Stimulated activated CD4-positive, alpha-beta T cell treated with anti-CD3 and anti-CD28 coated beads, Interleukin-12 subunit alpha, Interleukin-12 subunit beta, amount 100 ng/mL, for 24 hours (primary cell): Measurements from ENCODE around the gene SFMBT1.

Source experiments
- DNase-seq, 2 experiments: peaks; one replicate each; pipeline ENCODE4 v3.0.0-alpha.2; 2020; ENCODE audit warnings: low read depth in 2 of 2

SFMBT1 gene

GRCh38 chr3:52920841-52921240, 125.0 kb downstream of the SFMBT1 start:
- DNase-seq = no peak

DNA sequence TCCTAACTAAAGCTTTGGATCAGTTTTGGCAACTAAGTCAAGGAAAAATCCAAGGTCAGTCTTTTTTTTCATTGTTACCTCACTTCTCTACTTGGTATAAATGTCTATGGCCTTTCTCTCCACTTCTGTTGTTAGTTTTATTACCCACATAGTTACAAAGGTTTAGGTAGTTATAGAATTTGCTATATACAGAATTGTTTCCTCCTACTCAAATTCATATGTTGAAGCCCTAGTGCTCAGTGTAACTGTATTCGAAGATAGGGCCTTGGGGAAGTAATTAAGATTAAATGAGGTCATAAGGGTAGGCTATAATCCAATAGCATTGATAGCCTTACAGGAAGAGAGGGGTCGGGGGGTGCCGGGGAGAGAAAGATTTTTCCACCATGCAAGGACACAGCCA, 128.8 kb downstream of the SFMBT1 start:
- no peak for DNase-seq

GRCh38 chr3:52915294-52915693, 130.6 kb downstream of the SFMBT1 start:
- DNase-seq = no peak

GRCh38 chr3:52912885-52913731, 132.8 kb downstream of the SFMBT1 start:
- no peak for DNase-seq

- DNase-seq = no peak
These were observed 135.1 kb downstream of the SFMBT1 start for GRCh38 chr3:52910823-52911222.

DNA sequence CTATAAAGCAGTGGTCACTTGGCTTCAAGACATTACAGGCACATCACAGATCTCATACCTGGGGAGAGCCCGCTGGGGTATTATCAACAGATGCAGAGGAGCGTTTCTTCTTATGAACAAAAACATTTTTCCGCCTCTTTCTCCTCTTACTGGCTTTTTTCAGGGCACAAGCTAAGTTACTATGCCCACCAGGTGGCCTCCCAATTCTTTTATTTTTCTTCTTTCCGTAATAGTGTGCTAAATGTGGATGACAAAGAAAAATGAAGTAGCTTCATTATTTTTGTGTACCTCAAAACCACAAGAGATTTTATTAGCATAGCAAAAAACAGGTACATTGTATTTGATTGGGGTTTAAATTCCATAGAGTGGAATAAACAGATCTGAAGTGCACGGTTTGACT, 138.4 kb downstream of the SFMBT1 start:
- no peak for DNase-seq

DNA sequence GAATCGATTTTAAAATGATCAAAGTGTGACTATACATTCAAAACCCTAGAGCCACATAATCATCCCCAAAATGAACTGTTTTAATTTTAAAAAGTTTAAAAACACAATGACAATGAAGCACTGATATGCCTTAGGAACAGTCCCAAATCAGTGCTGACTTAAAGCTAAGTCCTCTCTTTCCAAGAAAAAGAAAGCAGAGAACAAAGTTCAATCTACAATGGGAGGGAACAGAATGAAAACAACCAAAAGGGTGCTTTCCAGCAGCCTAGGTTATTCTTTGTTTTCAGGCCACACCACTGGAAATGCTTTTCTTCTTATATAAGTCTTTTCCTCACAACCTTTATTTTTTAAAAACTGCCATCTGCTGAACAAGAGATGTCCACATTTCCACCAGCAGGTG, 141.3 kb downstream of the SFMBT1 start:
- DNase-seq = no peak

DNA sequence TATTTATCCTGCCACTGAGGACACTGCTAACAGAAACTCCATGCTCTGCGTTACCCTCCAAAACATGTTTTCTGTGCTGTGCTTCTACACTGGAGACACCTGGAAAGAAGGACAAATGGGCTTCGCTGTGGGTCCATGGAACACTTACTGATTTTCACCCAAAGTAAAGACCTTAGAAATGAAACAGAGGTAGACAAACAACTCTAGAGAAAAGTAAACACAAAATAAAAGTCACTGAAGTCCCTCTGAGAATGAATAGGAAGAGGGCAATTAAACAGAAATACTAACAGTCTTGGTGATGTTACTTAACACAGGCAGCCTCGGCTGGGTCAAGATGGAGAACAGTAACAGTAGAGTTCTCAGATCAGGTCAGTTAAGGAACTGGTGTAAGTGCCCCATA, 141.9 kb downstream of the SFMBT1 start:
- DNase-seq = no peak

DNA sequence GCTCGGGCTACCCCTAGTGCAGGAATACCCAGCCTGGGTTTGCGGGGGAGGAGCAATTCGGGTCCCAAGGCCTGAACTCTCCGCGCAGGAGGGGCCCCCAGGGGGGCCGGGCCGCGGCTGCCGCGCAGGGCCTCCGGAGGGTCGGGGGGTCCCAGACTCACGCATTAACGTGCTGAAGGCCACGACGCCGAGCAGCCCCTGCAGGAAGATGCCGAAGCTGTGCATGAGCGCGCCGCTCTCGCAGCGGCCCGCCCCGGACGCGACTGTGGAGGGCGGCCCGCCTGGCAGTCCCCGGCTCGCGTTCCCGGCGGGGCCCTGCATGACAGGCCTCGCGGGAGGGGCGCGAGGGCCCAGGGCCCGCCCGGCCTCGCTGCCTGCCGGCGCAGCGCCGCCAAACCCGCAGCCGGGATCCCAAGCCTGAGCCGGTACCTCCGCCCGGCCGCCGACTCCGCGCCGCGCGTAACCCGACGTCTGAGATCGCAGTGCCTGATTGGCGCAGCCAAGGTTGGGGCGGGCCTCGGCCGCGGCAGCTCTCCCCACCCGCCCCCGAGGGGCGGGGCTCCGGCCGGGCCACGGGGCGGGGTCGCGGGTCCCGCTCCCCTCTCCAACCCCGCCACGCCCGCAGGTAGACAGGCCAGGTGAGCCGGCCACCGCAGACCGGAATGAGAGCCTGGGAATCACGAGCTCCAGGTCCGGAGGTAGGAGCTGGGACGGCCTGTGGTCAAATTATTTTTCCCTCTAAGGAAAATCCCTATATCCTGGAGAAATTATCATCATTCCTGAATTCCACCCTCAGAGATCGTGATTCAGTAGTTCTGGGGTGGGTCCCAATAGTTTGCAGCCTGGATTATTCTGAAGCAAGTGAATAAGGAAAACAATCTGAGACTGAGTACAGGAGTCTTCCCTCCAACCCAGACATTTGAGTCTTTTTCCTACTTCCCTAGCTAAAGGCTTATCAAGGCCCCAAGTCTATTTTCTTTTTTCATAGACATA, 148.4 kb downstream of the SFMBT1 start, which contains the start of gene STIMATE:
STIMATE (minus strand) TSS at position 419 of the 993 bp plus-strand sequence; CDS start at position 321, 98 bp downstream.
- peak; percentile 75 to 79 for DNase-seq

DNA sequence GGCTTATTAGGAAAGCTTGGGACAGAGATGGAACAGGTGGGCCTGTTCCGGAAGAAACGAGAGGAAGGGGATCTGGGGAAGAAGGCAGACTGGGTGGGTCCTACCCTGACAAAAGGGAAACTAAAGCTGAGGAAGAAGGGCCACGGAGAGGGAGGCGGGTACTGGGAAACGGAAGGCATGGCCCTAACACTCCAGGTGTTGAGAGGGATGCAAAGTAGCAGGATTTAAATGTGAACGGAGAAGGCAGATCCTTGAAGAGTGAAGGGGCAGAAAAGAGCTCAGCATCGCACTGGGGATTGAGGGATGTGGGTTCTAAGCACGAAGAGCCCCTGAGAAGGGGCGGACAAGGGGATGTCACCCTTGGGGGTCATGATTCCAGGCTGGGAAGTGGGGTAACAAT, 149.3 kb downstream of the SFMBT1 start:
- DNase-seq = no peak

DNA sequence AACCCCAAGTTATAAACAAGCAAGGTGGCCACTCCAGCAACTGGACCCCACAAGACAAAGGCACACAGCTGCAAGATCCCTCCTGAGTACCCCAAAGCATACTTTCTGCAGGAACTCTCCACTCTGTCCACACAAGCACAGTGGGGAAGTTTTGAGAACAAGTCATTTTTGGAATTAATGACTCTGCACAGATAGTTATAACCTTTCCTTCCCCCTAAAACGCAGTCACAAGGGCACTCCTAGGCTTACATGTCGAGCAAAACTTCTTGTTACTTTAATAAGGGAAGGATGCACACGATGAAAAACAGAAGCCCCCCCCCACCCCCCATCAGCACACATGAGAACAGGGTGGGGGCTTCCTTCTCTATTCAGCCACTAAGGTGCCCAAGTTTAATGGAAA, 149.7 kb downstream of the SFMBT1 start:
- no peak for DNase-seq

DNA sequence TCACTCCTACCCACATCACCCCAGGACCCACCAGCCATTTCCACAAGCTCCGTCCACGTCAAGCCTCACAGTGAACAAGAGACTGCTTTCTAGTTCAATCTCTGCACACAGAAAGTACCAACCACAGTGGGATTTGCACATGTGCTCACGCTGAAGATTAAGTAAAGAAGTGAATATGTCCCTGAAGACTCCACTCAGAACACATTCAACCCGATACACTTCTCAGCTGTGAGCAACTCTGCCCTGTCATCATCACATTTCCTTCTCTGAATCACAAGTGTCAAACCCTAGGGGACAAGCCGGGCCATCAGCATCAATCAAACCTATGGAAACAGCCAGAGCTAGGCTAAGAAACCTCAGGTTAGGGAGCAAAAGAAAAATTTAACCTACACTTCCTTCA, 150.5 kb downstream of the SFMBT1 start:
- DNase-seq = no peak

DNA sequence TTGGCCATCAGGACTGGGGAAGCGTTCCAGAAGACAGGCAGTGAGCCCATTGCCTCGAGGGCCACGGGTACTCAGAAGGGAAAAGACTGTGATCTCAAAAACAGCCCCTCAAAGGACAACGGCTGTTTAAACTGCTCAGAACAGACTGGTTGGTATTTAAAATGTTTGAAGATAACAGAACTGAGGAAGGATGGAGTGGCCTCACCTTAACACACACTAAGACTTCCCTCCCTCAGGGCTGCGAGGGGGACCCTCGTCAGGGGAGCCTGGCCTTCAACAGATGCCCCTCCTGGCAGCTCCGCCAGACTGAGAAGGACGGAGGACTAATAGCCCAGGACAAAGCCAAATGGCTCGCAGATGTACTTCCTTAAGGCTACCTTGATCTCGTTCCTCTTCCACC, 151.1 kb downstream of the SFMBT1 start:
- no peak for DNase-seq

GRCh38 chr3:52893723-52894122, 152.2 kb downstream of the SFMBT1 start:
- no peak for DNase-seq

GRCh38 chr3:52892625-52893311, 153.1 kb downstream of the SFMBT1 start:
- DNase-seq = no peak

DNA sequence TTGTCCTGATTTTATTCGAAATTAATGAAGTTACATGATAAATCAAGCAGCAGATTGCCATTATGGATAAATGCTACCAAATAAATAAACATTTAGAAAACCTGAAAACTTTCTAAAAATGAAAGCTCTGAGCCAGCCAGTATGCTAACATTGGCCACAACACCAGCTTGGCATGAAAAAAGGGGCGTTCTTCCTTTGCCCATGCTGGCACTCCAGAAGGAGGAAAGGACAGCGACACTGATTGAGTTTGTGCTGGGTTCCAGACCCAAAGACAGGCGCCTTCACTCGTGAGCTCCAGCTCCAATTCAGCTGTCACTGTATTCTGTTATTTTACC, 153.6 kb downstream of the SFMBT1 start:
- no peak for DNase-seq

GRCh38 chr3:52891615-52892081, 154.2 kb downstream of the SFMBT1 start:
- no peak for DNase-seq

GRCh38 chr3:52891164-52891563, 154.7 kb downstream of the SFMBT1 start:
- peak in 1 of 2 experiments; percentile 43 for DNase-seq

GRCh38 chr3:52890735-52891134, 155.1 kb downstream of the SFMBT1 start:
- DNase-seq = peak in 1 of 2 experiments; percentile 26

GRCh38 chr3:52889901-52890300, 156.0 kb downstream of the SFMBT1 start:
- no peak for DNase-seq

DNA sequence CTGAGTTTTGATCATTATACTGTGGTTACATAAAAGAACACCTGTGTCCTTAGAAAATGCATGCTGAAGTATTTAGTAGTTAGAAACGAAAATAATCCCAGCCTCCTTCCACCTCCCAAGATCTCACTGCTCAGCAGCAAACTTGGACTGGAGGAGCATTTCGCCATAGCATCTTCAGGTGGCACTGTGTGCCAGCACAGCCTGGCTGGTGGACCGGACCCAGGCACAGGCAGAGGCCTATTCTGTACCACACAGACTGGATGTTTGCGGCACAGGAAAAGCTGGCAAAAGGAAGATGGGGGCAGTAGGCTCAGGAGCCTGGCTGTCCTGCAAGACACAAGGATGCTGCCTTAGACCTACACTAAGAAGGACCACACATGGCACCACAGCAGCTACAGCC, 158.7 kb downstream of the SFMBT1 start:
- DNase-seq = no peak
